ENCODE results near the gene L3MBTL4.

Gene L3MBTL4

DNA sequence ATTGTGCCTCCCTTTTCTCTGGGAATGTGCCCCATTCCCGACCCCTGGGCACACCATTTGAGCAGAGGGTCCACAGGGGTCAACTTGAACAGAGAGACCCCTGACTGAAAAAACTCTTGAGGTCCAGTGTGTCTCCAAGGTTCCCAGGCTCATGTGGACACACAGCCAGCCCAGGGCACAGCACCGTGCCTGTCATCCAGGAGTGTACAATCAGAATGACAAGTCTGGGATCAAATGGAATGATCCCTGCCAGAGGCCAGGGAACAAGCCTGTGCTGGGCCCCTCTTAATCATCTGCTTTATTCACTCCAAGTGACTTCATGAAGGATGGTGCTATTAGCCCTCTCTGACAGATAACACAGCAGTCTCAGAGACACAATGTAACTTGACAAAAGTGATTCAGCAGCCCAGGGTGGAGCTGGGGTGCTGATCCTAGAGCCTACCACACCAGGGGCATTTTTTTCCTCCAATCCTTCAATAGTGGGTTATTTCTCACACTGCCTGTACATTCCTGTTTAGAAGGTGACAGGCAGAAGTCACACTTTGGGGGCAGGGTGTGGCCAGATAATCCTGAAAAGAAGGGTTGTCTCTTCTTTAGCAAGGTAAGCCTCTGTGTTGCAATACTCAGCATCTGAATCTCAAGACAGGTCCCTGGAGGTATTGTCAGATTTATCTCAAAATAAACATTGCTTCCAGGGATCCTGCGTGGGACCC lies 435.4 kb downstream of the L3MBTL4 start:
- DNase-seq, result no peak

DNA sequence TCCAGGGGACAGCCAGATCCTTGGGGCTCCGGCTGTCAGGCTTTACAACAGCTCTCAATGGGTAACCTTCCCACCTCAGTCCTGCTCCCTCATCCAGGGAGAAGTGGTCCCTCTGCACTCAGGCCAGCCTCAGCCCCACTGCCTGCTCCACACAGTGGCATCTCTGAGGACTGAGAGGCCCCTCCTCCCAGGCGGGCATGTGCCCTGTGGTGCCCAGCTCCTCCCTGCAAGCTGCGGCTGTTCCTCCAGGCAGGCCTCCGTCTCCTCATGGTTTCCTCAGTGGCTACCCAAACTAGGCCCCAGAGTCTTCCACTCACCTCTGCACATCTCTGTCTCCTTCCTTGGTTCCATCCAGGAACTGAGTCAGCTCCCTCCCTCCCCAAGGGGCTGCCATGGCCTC lies 437.7 kb downstream of the L3MBTL4 start:
- no peak for DNase-seq

DNA sequence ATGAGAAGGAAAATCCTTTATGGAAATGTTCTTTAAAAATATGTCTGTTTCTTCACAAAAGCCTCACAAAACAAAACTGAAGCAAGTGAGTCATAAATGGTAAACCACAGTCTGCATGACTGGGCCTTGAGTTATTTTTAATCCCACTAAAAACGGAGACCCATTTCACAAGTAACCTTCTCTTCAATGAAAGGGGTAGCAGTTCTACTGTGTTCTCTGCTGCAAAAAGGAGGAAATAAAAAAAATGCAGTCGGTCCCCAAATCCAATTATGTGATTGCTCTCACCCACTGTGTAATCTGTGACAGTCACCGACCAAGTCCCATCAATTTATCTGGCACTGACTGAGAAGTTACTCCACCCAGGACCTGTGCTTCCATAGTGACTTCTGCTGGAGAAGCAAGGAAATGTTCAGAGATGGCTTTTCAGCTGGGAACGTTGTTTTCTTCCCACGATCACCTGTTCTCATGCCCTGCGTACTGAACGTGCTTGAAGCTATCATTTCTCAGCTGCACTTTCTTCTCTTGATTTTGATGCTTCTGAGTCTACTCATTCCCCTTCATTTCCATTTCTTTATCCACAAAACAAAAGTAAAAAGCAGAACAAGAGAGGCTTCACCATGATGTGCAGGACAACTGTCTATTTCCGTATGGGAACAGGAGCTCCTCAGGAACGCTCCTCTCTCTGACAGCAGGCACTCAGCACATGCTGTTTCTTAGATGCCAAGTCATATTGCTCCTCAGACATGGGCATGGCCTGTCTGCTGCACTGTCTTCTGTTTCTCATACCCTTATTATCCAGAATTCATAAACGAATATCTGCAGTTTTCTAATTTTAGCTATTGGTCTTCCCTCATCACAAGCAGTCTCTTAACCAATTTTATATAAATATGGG lies 439.4 kb downstream of the L3MBTL4 start:
- DNase-seq, result no peak

DNA sequence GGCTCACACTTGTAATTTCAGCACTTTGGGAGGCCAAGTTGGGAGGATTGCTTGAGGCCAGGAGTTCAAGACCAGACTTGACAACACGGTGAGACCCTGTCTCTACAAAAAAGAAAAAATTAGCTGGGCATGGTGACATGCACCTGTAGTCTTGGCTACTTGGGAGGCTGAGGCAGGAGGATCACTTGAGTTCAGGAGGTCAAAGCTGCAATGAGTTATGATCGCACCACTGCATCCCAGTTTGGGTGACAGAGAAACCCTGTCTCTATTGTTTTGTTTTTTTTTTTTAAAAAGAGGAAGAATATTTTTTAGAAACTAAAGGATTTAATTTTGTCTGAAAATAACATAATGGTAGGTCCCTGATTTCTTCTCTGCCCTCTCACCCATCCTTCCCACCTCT lies 440.0 kb downstream of the L3MBTL4 start:
- no peak for DNase-seq

DNA sequence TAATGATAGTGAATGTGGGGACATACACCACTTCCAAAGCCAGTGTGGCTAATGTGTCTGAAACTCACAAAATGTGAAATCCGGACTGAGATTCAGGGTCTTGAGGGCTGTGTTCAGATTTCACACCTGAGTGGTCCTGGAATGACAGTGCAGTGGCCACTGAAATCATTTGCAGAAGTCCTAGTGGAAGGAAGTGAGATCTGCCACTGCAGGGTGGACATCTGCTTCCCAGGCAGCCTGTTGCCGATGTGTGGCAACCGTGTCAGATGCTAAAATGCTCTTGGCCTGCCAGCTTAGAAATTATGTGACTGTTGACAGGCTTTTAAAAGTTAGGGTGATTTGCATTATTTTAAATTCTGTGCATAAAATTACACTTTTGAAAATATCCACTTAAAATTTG lies 441.6 kb downstream of the L3MBTL4 start:
- DNase-seq, result no peak

DNA sequence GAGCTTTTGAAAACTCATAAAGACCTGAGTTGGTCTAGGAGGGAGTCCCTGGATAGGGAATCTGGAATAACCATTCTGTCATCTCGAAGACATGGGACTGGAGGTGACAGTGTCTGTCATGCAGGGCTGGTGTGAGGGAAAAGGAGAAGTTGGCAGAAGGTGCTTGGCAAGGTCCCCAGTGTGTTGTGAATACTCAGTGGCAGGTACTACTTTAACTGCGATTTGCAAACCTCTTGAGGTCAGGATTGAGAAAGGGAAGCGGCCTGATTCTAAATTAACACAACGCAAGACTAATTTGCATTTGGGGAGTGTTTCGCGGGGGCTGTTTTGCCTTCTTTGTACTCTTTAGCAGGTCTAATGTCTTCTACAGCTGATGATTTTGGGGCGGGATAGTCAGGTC lies 442.4 kb downstream of the L3MBTL4 start:
- no peak for DNase-seq

DNA sequence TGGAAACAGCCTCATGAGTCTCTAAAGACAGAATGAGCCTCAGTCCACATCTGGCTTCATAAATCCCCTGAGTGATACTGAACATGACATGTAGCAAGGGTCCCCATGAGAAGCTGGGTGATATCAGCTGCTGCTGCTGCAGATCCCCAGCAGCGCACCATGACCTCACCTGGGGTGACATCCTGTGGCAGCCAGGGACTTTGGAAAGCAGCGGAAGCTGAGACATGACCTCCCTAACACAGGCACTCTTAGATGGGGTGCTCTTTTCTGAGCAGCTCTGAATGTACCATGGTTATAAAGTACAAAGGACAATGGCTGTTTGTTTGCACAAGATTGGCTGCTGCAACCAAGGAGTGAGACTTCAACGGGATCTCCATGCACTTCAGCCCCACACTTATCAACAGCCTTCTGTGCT lies 444.7 kb downstream of the L3MBTL4 start:
- peak in 1 of 4 experiments; percentile 2 for DNase-seq

DNA sequence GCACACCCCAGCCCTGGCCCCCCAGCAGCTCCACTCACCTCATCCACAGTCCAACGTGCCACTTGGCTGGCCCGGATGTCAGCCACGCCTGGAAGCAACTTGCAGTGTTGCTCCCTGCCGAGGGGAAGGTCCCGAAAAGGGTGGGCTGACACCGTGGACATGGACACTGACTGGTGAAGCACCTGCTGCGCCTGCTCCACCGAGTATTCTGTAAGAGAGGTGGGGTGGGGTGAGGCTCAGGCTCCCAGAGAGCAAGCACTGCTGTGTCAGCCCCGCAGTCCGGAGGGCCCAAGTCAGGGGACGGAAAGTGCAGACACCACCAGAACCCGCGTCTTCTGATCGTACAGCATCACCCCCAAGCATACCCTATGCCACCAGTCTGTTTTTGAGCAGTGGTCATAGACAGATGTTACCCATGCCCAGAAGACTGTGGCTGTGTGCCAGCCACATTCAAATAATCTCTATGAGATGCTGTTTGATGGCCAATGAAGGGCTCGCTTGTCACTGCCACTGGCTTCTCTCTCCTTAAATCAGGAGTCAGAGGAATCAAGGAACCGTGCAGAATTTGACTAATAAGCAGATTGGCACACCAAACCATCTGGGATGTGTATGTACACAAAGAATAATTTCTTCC lies 445.2 kb downstream of the L3MBTL4 start:
- no peak for DNase-seq

DNA sequence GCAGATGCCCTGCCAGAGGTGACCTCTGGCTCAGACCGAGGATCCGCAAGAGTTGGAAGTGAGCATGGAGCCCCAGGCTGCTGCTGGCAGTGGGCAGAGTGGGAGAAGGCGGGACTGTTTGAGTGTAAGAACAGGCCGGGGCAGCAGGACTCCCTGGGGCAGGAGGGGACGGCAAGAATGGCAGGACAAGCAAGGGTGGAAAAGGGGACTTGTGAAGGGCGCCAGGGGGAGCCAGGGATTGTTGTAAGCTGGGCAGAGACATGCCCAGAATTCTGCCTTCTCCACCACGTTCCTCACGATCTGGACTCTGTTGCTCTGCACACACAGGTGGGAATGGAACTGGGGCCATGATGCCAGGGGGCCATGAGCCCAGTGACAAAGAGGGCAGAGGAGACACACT lies 447.0 kb downstream of the L3MBTL4 start:
- DNase-seq, result no peak

DNA sequence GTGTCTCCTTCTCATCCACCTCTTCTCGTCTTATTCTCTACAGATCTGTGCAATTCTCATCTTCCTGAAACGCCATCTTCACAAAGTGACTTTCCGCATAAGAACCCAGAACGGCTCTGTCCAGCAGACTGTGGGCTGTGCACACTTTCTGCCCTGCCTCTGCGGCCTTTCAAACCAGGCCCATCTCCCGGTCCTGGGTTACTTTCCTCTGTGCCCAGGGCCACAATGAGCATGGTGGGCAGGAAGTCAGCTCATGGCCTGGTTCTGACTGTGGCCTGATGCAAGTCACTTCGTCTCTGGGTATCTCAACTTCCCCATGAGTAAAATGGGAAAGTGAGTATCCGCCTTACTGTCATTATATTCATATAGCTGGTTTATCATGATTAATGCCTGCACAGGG lies 447.7 kb downstream of the L3MBTL4 start:
- no peak for DNase-seq

DNA sequence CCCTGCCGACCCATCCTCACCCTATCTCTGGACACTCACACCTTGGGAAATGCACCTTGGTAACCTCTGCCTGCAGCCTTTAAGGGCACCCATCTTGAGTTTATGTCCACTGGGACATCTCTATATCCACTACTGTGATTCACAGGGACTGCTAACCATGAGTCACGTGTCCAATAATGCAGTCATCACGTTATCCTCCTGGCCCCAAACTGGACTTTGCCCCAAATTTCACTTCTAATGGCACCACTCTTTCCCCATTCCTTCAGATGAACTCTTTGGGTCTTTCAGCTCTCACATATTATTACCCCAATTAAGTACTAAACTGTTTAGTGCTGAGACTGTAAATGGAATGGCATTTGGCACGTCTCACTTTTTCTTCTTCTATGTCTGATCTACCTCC lies 448.2 kb downstream of the L3MBTL4 start:
- no peak for DNase-seq

DNA sequence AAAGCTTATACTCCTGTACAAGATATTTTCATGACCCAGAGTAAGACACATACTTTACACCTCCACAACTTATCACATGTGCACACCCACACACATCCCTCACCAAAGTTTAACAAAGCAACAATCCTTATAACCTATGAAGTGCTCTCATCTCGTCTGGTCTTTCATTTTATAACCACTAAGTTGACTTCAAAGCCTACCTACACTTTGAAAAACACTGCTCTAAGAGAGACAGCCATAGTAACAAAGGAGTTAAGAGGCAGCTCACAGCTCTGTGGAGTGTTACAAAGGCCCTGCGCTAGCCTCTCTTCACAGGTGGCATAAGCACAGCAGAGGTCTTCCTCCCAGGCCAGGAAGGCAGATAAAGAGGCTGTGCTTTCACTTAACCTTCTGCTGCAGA lies 449.7 kb downstream of the L3MBTL4 start:
- no peak for DNase-seq

DNA sequence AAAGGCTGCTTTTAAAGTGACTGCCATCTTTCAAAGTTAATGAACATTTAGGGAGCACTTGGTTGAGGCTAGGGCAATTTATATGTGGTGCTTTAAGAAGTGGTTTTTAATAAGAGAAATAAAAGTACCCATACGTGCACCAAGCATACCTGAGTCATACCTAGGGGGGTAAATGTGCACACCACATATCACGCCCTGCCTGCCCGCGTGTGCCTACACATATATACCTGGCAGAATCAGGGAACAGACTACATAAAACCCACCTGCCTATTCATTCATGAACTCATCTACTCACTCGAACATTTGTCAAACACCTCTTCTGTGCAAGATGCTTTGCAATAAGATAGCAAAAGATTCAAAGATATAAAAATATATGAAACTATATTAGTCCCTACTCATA lies 450.1 kb downstream of the L3MBTL4 start:
- DNase-seq, result no peak

DNA sequence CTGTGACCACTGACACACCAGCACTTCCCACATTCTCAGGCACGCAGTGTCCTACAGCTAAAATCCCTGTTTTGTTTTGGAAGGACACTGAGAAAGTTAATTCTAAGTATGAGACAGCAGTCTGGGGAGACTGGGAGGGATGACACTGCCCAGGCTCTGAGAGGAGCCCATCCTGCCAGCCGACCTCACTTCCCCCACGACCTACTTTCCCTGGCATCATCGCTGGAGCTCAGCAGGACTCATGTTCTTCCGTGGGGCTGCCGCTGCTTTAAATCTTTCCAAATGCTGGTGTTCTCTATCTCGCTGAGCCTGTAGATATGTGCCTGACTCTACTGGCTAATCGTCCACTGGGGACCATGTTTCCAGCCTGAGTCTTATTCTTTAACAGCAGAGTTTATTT lies 450.6 kb downstream of the L3MBTL4 start:
- DNase-seq, result no peak

DNA sequence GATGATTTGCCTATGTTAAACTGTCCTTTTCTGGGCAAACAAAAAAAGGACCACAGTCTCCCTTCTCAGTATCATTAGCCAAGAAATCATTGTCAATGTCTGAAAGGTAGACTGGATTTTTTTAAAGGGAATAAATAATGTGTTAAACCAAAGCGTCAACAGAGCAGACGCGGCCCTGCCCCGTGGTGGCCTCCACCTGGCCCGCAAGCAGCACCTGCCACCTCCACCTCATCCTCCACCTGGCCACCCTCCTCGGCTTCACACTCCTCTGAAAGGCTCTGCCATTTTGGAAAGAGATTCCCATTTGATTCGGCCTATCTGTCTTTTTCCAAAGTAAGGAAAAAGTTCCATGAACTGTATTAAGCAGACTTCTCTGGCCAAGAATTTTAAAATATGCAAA lies 451.4 kb downstream of the L3MBTL4 start:
- DNase-seq, result no peak

DNA sequence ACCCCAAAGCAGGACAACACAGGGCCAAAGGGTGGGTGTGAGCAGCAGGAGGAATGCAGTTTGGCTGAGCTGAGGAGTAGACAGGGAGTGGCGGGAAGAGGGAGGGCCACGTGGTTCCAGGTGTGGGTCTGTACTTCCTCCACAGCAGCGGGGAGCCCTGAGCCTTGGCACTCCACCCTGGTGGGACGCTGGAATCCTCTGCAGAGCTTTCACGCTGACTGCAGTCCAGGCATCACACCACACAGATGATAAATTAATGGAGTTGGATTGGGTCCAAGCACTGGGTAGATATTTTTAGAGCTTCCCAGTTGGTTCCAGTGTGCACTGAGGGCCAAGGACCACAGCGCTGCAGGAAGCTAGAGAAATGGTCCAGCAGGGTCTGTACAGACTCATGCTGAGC lies 452.3 kb downstream of the L3MBTL4 start:
- DNase-seq, result no peak

DNA sequence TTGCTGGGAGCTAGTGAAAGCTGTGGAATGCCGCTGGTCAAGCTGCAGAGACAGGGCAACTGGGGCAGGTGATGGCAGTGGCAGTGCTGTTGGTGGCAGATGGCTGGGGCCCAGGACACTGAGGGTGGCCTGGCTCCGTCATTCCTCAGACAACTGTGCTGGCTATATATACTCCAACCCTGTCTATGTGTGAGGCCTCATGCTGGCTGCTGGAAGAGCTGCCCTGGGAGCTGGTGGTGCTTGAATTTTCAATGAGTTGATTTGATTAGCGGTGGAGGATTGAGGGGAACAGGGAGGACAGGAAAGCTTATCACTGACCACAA lies 452.9 kb downstream of the L3MBTL4 start:
- DNase-seq, result no peak

DNA sequence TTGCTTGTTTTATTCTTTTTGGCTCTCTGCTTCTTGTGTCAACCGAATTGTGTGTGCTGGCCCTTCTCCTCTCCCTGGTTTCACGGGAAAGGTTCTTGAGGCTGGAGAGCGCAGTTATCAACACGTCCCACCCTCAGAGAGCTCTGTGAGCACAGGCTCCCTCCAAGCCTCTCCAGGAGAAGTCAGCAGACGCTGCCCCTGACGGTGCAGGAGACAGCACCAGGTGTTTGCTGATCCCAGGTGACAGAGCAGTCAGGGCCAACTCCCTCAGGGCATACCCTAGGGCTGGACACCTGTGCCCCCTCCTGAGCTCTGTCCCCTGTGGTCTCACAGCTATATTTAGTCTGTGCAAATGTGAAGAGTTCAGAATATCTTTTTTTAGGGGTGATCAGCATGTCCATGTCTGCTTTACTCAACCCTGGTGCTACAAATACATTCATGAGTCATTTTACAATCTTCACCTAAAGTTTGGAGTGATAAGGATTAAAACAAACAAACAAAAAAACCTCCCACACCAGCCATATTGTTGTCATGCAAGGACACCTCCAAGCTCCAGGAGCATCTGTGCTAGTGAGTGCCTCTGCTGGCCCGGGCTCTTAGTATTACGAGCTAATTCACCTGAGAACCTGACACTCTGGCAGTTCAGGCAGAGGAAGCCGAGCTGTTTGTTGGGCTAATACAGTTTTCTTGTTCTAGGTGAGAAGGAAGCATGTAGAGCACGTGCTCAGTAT lies 453.4 kb downstream of the L3MBTL4 start:
- no peak for DNase-seq

DNA sequence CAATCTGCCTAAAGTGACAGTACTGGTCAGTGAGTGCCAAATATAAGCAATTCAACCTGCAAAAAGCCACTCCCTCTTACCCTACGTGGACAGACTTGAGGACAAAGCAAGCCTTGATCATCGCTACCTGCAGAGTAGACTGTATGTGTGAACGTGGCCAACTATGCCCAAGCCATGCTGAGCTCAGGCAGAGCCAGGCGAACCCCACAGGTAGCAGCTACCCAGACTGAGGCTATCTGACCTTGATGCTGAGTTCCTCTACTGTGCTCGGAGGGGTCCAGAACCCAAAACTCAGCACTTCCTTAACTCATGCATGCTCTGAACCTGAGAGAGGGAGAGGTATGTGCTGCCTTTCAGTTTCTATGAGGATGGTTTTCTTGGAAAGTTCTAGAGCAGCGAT lies 455.9 kb downstream of the L3MBTL4 start:
- DNase-seq, result no peak

DNA sequence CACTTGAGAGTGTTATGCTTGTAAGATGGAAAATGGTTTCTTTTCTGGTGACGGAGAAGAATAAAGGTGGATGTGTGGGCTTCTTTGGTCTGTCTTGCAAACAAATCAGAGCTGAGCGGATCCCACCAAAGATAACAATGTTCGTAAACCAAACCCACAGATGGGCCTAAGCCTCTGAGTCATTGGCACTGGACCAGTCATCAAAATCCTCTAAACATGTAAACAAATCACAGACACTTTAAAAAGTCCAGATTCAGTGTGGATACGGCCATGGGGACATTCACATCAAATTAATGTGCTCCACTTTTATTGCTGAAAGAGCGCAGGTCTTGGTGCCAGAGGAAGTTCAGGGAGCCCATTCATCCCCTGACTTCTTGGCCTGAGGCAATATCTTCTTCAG lies 458.9 kb downstream of the L3MBTL4 start:
- DNase-seq, result no peak

DNA sequence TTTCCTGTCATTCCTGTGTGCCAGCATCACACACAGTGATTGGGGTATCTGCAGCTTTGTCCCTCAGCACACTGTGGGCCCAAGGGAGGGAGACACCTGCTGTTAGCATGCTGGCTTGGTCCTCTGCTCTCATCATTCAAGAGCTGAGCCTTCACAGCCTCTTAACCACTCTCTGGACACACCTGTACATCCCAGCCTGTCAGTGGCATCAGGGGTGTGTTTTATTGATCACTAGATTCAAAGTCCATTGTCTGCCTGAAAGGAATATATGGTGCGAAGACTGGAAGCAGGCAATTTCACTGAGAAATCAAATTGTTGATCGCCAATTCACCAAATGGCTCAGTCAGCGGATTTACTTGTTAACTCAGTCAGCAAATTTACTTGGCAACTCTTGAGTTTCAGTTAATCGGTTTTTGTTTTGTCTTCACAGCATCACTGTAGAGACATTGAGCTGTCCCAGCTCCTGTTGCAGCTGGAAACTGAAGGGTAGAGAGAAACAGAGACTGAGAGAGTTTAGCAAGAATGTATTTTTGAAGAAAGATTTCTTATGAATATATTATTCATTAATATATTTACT lies 463.1 kb downstream of the L3MBTL4 start:
- no peak for DNase-seq

DNA sequence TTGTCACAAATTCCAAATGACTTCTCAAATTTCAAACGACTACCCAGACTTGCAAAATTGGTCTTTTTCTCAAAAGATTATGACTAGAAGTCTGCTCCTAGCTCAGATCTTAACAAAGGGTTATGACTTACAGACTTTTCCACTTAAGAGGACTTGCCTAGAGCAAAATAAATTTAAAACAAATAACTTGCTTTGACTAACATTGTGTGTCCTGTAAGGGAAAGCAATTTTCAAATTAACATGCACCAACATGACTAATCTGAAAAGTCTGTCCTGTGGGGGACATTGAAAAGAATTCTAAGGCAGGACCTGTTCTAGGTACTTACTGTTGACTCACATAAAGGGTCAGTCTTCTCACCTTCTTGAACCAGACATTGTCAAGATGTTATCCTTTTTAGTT lies 465.9 kb downstream of the L3MBTL4 start:
- no peak for DNase-seq

DNA sequence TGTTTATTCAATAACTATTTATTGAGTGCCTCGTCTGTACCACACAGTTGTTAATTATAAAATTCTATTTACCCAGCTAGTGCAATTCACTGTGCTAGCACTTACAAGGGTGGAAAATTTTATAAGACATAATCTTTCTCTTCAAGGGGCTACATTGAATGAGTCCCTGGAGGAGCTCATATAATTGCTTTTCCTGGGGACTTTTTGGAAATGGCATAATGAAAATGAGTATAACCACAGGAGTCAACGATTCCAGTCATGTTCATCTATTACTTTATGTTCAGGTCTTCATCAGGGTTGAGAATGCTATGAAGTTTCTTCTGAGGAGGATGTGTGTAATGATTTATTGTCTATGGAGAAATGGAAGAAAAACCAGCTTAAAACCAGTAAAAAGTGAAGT lies 466.5 kb downstream of the L3MBTL4 start:
- DNase-seq, result no peak
